Measurements from ENCODE around the gene AKR7A2. TPM values are rescaled to one million over a fixed set of nuclear protein-coding genes. Genes with fewer than 3 reads are reported as not detected.
A peak's percentile ranks its signal among the peaks of the same experiment; 100 is the strongest.

The AKR7A2 gene
- total RNA-seq, 4 donors from 2014 or later, result 70.8 to 136 (median 110) TPM

DNA sequence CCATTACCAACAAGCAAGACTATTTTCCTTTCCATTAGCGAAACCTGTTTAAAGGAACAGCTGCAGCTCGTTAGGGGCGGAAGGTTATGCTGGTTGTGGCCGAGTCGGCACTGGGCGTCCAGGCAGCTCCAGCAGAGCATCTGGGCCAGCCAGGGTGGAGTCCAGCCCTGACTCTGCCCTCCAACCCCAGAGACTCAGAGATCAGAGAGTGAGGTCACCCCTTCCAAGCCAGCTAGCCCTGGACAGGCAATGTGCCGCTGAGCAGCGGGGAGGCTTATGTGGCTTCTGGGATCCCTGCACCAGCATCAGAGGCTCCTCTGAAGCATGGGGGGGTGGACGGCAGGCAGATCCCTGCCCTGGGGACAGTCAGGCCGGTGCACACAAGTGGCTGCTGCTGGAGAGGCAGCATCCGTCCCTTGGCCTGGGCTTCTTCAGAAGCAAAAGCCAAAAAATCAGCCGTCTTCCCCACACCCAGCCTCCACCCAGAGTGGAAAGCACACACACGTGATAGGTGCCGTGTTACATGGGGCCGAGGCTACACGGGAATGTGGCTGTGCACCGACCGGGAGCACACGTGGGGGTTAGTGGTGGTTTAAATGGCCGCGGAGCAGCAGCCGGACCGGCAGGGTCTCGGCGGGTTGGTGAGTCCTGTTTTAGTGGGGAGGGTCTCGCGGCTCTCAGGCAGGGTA lies 30.3 kb upstream of the AKR7A2 start:
- H3K4me3 ChIP-seq (replicated peaks in 1 of 3), result no peak overlapping the region
- 88 to 90% methylated on average over 25 to 26 of the region's 27 CpGs for WGBS, 2 donors
- DNase-seq, result no peak
- TF ChIP-seq POLR2A (IDR thresholded peaks at IDR 0.05), result no peak
- TF ChIP-seq, protein P1, sequence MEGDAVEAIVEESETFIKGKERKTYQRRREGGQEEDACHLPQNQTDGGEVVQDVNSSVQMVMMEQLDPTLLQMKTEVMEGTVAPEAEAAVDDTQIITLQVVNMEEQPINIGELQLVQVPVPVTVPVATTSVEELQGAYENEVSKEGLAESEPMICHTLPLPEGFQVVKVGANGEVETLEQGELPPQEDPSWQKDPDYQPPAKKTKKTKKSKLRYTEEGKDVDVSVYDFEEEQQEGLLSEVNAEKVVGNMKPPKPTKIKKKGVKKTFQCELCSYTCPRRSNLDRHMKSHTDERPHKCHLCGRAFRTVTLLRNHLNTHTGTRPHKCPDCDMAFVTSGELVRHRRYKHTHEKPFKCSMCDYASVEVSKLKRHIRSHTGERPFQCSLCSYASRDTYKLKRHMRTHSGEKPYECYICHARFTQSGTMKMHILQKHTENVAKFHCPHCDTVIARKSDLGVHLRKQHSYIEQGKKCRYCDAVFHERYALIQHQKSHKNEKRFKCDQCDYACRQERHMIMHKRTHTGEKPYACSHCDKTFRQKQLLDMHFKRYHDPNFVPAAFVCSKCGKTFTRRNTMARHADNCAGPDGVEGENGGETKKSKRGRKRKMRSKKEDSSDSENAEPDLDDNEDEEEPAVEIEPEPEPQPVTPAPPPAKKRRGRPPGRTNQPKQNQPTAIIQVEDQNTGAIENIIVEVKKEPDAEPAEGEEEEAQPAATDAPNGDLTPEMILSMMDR (IDR thresholded peaks at IDR 0.05), result no peak
- peaks cover 0 to 6% of the 10 kb centered on the region in 2 donors for H3K4me1 ChIP-seq
- no peaks in the 10 kb centered on the region for H3K9me3 ChIP-seq
- H3K27ac ChIP-seq, result no peak overlapping the region
- H3K36me3 ChIP-seq, result peaks cover 29 to 42% of the 10 kb centered on the region in 2 donors
- no peaks in the 10 kb centered on the region for H3K27me3 ChIP-seq
- intact Hi-C loops (cut with DNase I), result loop anchor here (2.0 to 10.0 kb wide), 2 partner anchors 243 to 309 kb away; no protein-coding TSS in a partner anchor

DNA sequence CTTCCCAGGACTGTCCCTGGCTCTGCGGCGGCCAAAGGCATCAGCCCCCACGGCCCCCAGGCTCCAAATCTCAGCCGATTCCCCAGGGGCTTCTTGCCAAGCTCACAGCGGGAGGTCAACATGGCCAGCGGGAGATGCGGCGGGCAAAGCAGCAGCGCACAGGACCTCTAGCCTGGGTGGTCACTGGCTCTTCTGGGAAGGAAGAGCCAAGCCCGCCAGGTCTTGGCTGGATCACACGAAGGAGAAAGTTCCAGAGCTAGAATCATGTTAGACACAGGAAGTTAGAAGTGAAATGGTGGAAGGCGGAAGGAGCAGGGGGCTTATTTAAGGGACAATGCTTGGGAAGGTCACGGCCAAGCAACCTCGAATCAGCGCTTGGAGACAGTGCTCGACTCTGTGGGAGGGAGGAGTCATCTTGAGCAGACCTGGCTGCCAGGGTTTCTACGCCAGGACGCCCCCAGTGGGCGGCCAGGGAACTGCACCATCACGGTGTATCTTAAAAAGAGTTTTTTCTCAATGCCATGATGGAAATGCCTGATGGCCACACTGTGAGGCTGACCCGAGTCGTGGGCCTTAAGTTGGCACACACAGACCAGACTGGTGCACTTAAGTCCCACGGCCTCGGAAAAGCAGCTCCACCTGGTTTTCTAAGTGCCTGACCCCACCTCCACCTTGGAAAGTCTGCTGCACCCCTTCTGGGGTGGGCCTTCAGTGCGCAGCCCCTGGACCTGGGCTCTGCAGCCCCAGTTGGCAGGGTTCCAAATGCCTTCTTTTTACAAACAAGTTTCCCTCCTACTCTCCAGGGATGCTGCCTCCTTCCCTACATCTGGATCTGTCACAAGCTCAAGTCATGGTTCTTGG lies 29.5 kb upstream of the AKR7A2 start:
- H3K27me3 ChIP-seq, result no peaks in the 10 kb centered on the region

DNA sequence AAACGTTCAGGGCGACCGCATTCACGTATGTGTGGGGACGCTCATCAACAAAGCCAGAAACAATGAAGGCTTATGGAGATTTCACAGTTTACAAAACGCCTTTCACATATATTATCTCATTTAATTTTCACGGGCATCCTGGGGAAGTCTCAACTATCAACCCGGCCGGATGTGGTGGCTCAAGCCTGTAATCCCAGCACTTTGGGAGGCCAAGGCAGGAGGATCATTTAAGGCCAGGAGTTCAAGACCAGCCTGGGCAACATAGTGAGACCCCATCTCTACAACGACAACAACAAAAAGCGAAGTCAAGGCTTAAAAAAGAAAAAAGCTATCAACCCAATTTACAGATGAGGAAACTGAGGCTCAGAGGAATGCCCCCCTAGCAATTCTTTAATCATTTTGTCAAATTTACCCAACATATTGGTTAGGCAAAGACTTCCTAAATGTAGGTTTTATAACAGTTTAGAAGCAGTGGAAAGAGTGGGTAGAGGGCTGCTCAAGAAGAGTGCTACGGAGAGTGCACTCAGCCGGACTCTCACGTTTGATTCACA lies 28.5 kb upstream of the AKR7A2 start:
- DNase-seq, result no peak
- no peaks in the 10 kb centered on the region for H3K27me3 ChIP-seq
- no peak overlapping the region for H3K27ac ChIP-seq
- intact Hi-C loops (cut with DNase I), result loop anchor here (10.0 kb wide), 1 partner anchor 244 kb away; no protein-coding TSS in a partner anchor
- H3K4me1 ChIP-seq, result peaks cover 0 to 6% of the 10 kb centered on the region in 2 donors
- H3K9me3 ChIP-seq, result no peaks in the 10 kb centered on the region
- WGBS, 2 donors, result 96 to 98% methylated on average over 14 of the region's 14 CpGs
- no peak overlapping the region for H3K4me3 ChIP-seq (replicated peaks in 1 of 3)
- no peak for TF ChIP-seq POLR2A (IDR thresholded peaks at IDR 0.05)
- TF ChIP-seq, protein P1 (IDR thresholded peaks at IDR 0.05), result no peak
- peaks cover 29 to 40% of the 10 kb centered on the region in 2 donors for H3K36me3 ChIP-seq

More for the DNA sequence above, 29.5 kb upstream of the AKR7A2 start:
- Histone ChIP-seq H3K27ac (no peak overlapping the region), H3K9me3 (no peaks in the 10 kb centered on the region), H3K4me1 (peaks cover 0 to 6% of the 10 kb centered on the region in 2 donors), H3K36me3 (peaks cover 29 to 42% of the 10 kb centered on the region in 2 donors), H3K4me3 (replicated peaks in 1 of 3) (no peak overlapping the region)
- peak; percentile 71 to 79 for DNase-seq
- intact Hi-C loops (cut with DNase I), result loop anchor here (2.0 to 10.0 kb wide), 2 partner anchors 243 to 309 kb away; no protein-coding TSS in a partner anchor
- WGBS, 2 donors, result 59 to 61% methylated on average over 21 to 24 of the region's 25 CpGs
- TF ChIP-seq, protein P1 (IDR thresholded peaks at IDR 0.05), result peak; percentile 67 to 93 (median 80)
- TF ChIP-seq POLR2A (IDR thresholded peaks at IDR 0.05), result no peak

DNA sequence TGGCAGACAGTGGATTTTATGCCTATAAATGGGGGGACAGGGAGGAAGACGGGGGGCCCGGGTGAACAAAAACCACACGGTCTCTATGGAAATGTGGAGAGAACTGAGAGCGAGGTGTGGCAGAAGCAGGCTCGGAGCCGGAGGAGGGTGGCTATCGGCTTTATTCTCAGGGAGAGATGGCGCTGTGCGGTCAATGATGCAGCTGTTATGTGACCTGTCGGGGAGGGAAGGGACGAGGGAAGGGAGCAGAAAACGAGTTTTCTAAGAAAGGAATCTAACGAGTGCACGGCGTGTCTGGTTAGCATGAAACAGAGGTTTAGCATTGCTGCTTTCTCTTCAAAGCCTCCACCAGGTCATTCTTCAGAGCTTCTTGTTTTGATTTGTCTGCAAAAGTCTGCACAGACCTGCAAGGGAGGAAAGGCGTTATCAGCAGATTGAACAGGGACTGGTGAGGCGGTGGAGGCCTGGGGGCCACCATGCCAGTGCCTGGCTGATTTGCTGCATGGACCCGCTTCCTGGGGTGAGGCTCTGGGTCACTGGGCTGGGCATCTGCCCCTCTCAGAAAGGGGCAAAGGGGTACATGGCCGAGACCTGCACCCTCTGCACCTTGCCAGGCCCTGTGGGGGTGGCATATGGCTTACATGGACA lies 27.4 kb upstream of the AKR7A2 start:
- Histone ChIP-seq H3K9me3 (no peaks in the 10 kb centered on the region), H3K4me1 (peaks cover 0 to 6% of the 10 kb centered on the region in 2 donors), H3K27me3 (no peaks in the 10 kb centered on the region), H3K4me3 (replicated peaks in 1 of 3) (no peak overlapping the region), H3K36me3 (peaks cover 20 to 29% of the 10 kb centered on the region in 2 donors), H3K27ac (no peak overlapping the region)
- WGBS, 2 donors, result 90% methylated on average over 19 of the region's 19 CpGs
- intact Hi-C loops (cut with DNase I), result no loop called here
- DNase-seq, result no peak
- TF ChIP-seq, protein P1 (IDR thresholded peaks at IDR 0.05), result no peak
- TF ChIP-seq POLR2A (IDR thresholded peaks at IDR 0.05), result no peak

Data from thyroid gland (tissue), 4 donors.